Measurements from ENCODE around the gene TBCC.
"Not testable (repeated sequence)": the region's sequence is repeated elsewhere in the genome, so short reads cannot be mapped to it uniquely, and the experiment has no call there.

Gene TBCC

DNA sequence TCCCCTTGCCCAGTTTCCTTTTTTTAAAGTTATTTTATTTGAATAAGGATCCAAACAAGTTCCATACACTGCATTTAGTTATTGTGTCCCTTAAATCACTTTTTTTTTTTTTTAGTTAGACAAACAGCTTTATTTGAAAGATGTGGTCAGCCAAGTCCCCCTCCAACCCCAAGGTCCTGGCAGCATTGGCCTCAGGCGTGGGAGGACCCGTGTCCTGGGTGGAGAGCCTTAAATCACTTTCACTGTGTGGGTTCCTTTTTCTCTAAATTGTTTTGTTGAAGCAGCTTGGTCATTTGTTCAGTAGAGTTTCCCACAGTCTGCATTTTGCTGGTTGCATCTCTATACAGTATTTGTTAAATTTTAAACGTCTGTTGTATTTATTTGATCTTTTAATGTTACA lies 5.2 kb upstream of the TBCC start:
- Histone ChIP-seq H3K9me3 (ENCODE audit: control insufficient read depth, insufficient read depth, low read length) (no peaks in the 10 kb centered on the region), H3K4me3 (ENCODE audit: low read depth, low read length) (no peak overlapping the region), H3K27me3 (ENCODE audit: control insufficient read depth, insufficient read depth, low read length) (no peaks in the 10 kb centered on the region), H3K36me3 (ENCODE audit: control insufficient read depth, insufficient read depth, low read length) (no peaks in the 10 kb centered on the region), H3K27ac (ENCODE audit: low read depth, low read length) (no peak overlapping the region), H3K4me1 (ENCODE audit: control insufficient read depth, insufficient read depth, low read length) (peaks cover 16% of the 10 kb centered on the region), H3K9ac (ENCODE audit: low read depth, low read length) (no peak overlapping the region)

DNA sequence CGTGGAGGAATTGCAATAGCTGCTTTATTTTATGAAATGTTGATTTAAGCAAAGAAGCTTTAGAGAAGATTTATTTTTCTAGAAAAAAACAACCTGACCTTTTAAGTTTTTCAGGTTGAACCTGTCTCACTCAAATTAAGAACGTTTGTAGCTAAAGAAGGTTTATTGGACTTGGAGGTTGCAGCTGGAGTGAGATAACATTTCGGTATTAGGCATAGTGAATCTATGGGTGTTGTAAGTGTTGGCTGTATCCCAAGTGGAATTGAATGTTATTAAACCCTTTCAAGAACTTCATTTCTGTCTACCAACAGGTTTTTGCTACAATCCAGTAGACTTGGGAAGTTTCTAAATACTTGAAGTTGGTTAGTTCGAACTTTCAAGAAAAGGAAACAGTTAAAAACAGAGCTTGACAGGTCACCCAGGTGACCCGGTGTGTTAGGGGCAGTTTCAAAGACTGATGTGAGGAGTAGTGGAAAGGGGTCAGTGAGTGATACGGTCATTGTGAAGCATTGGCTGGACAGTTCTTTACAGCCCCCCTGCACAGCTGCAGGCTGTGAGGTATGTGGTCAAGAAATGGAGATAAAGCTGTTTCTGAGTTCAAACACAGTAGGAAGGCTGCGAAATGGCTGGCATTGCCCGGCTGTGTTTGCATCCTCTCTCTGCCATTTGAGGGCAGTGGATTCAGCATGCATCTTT lies 2.4 kb upstream of the TBCC start:
- H3K4me3 ChIP-seq (ENCODE audit: low read depth, low read length): 0 out of 2 replicates have a peak overlapping the region, but pooled peaks have one; percentile 67
- no peaks in the 10 kb centered on the region for H3K27me3 ChIP-seq (ENCODE audit: control insufficient read depth, insufficient read depth, low read length)
- H3K9ac ChIP-seq (ENCODE audit: low read depth, low read length): no peak overlapping the region
- H3K27ac ChIP-seq (ENCODE audit: low read depth, low read length): no peak overlapping the region
- peaks cover 7% of the 10 kb centered on the region; the same call in 1 of the 2 replicates for H3K4me1 ChIP-seq (ENCODE audit: control insufficient read depth, insufficient read depth, low read length)
- H3K36me3 ChIP-seq (ENCODE audit: control insufficient read depth, insufficient read depth, low read length): no peaks in the 10 kb centered on the region
- H3K9me3 ChIP-seq (ENCODE audit: control insufficient read depth, insufficient read depth, low read length): no peaks in the 10 kb centered on the region

GRCh38 chr6:42746463-42747391 lies 824 bp upstream of the TBCC start:
- H3K27ac ChIP-seq (ENCODE audit: low read depth, low read length): peak overlapping the region; percentile 98
- H3K4me3 ChIP-seq (ENCODE audit: low read depth, low read length): peak overlapping the region; percentile 67
- H3K9ac ChIP-seq (ENCODE audit: low read depth, low read length): peak overlapping the region; percentile 73
- no peaks in the 10 kb centered on the region for H3K9me3 ChIP-seq (ENCODE audit: control insufficient read depth, insufficient read depth, low read length)
- H3K27me3 ChIP-seq (ENCODE audit: control insufficient read depth, insufficient read depth, low read length): no peaks in the 10 kb centered on the region
- no peaks in the 10 kb centered on the region for H3K36me3 ChIP-seq (ENCODE audit: control insufficient read depth, insufficient read depth, low read length)
- H3K4me1 ChIP-seq (ENCODE audit: control insufficient read depth, insufficient read depth, low read length): peaks cover 7% of the 10 kb centered on the region; the same call in 1 of the 2 replicates

DNA sequence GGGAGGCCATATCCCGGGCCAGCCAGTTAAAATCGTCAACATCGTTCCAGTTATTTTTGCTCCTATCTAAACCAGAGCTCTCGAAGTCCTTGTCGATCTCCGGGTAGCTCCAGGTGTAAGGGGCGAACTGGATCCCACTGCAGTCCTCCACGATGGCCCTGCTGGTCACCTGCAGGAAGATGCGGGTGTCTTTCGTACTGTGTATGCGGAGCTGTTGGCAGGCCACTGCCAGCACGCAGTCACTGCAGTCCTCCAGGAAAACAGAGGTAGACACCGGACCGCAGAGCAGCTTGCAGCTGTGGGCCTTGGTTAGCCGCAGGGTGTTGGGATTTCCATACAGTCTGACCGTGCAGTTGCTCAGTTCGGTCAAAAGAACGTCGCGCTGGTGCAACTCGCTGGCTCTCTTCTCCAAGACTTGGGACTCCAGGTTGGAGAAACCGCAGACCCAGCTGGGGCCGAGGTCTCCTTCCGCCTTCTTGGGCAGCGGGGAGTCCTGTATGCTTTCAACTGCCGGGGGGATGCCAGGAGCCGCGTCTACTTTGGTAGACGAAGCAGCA lies 742 bp downstream of the TBCC start:
- H3K4me3 ChIP-seq (ENCODE audit: low read depth, low read length): peak overlapping the region; percentile 80
- H3K9me3 ChIP-seq (ENCODE audit: control insufficient read depth, insufficient read depth, low read length): no peaks in the 10 kb centered on the region
- no peaks in the 10 kb centered on the region for H3K27me3 ChIP-seq (ENCODE audit: control insufficient read depth, insufficient read depth, low read length)
- H3K9ac ChIP-seq (ENCODE audit: low read depth, low read length): peak overlapping the region; percentile 91
- peaks cover 3% of the 10 kb centered on the region; the same call in 1 of the 2 replicates for H3K4me1 ChIP-seq (ENCODE audit: control insufficient read depth, insufficient read depth, low read length)
- H3K27ac ChIP-seq (ENCODE audit: low read depth, low read length): peak overlapping the region; percentile 92
- no peaks in the 10 kb centered on the region for H3K36me3 ChIP-seq (ENCODE audit: control insufficient read depth, insufficient read depth, low read length)

DNA sequence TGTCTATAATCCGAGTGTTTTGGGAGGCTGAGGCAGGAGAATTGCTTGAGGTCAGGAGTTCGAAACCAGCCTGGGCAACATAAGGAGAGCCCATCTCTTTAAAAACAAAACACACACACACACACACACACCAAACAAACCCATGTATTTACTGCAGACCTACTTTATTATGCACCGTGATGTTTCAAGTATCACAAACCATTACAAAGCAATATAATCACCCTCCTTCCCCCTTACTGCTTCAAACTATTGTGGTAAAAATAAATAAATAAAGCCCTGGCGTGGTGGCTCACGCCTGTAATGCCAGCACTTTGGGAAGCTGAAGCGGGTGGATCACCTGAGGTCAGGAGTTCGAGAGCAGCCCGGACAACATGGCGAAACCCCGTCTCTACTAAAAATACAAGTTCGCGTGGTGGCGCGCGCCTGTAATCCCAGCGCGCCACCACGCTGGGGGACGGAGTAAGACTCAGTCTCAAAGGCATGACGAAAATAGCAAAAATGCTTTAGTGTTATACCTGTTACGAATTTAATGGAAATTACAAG lies 1.5 kb downstream of the TBCC start:
- Histone ChIP-seq H3K27ac (ENCODE audit: low read depth, low read length) (no peak overlapping the region), H3K4me1 (ENCODE audit: control insufficient read depth, insufficient read depth, low read length) (peaks cover 3% of the 10 kb centered on the region; the same call in 1 of the 2 replicates), H3K9me3 (ENCODE audit: control insufficient read depth, insufficient read depth, low read length) (no peaks in the 10 kb centered on the region)

GRCh38 chr6:42742116-42742894 lies 3.6 kb downstream of the TBCC start:
- no peaks in the 10 kb centered on the region for H3K36me3 ChIP-seq (ENCODE audit: control insufficient read depth, insufficient read depth, low read length)
- no peak overlapping the region for H3K27ac ChIP-seq (ENCODE audit: low read depth, low read length)
- H3K9me3 ChIP-seq (ENCODE audit: control insufficient read depth, insufficient read depth, low read length): no peaks in the 10 kb centered on the region
- no peak overlapping the region for H3K9ac ChIP-seq (ENCODE audit: low read depth, low read length)
- no peaks in the 10 kb centered on the region for H3K27me3 ChIP-seq (ENCODE audit: control insufficient read depth, insufficient read depth, low read length)
- no peak overlapping the region for H3K4me3 ChIP-seq (ENCODE audit: low read depth, low read length)
- H3K4me1 ChIP-seq (ENCODE audit: control insufficient read depth, insufficient read depth, low read length): no peaks in the 10 kb centered on the region

More for the DNA sequence above, 1.5 kb downstream of the TBCC start:
- Histone ChIP-seq H3K27me3 (ENCODE audit: control insufficient read depth, insufficient read depth, low read length) (no peaks in the 10 kb centered on the region), H3K9ac (ENCODE audit: low read depth, low read length) (no peak overlapping the region), H3K4me3 (ENCODE audit: low read depth, low read length) (peak overlapping the region; percentile 80), H3K36me3 (ENCODE audit: control insufficient read depth, insufficient read depth, low read length) (no peaks in the 10 kb centered on the region)

DNA sequence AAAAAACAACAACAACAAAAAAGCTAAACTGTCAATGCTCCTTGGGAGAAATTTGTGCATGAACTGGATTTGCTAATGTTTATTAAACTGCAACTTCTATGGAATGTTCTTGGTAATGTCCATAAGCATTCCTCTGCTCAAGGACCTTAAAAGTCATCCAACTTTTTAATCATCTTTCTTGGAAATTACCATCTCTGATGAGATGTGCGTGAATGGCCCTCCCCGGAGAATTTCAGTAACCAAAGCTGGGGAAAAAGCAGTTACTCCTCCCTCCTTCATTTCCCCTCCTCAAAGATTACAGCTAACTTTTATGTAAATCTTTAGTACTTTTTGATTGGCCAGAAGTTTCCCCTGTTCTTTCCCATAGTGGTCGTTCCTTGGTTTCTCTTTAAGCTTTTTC lies 5.2 kb downstream of the TBCC start:
- no peak overlapping the region for H3K9ac ChIP-seq (ENCODE audit: low read depth, low read length)
- H3K4me3 ChIP-seq (ENCODE audit: low read depth, low read length): no peak overlapping the region
- no peaks in the 10 kb centered on the region for H3K27me3 ChIP-seq (ENCODE audit: control insufficient read depth, insufficient read depth, low read length)
- H3K4me1 ChIP-seq (ENCODE audit: control insufficient read depth, insufficient read depth, low read length): no peaks in the 10 kb centered on the region
- H3K36me3 ChIP-seq (ENCODE audit: control insufficient read depth, insufficient read depth, low read length): no peaks in the 10 kb centered on the region
- H3K27ac ChIP-seq (ENCODE audit: low read depth, low read length): no peak overlapping the region
- no peaks in the 10 kb centered on the region for H3K9me3 ChIP-seq (ENCODE audit: control insufficient read depth, insufficient read depth, low read length)

DNA sequence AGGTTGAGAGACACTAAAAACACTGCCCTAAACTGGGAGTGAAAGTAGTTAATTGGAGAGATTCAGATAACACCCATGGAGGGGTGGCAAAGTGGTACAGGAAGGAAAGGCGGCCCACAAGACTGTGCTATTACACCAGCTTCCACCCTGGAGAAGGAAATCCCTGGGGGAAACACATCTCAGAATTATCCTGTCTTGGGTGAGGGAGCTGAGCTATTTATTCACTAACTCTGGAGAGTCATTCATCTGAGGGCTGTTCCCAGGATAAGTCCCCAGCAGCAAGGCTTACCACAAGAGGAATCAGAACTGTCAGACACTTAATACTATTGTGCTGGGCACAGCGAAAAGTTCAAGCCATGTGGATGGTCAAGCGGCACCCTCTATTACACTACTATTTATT lies 9.9 kb downstream of the TBCC start:
- no peak overlapping the region for H3K4me3 ChIP-seq (ENCODE audit: low read depth, low read length)

DNA sequence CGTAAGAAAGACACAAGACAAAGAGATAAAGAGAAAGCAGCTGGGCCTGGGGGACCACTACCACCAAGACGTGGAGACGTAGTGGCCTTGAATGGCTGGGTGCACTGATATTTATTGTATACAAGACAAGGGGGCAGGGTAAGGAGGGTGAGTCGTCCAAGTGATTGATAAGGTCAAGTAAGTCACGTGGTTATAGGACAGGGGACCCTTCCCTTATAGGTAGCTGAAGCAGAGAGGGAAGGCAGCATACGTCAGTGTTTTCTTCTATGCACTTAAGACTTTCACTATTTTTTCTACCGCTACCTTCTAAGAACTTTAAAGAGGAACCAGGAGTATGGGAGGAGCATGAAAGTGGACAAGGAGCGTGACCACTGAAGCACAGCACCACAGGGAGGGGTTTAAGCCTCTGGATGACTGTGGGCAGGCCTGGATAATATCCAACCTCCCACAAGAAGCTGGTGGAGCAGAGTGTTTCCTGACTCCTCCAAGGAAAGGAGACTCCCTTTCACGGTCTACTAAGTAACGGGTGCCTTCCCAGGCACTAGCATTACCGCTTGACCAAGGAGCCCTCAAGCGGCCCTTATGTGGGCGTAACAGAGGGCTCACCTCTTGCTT lies 11.9 kb downstream of the TBCC start:
- not testable (repeated sequence) for H3K4me3 ChIP-seq (ENCODE audit: low read depth, low read length); H3K27me3 ChIP-seq (ENCODE audit: control insufficient read depth, insufficient read depth, low read length); H3K27ac ChIP-seq (ENCODE audit: low read depth, low read length); H3K36me3 ChIP-seq (ENCODE audit: control insufficient read depth, insufficient read depth, low read length); H3K4me1 ChIP-seq (ENCODE audit: control insufficient read depth, insufficient read depth, low read length); H3K9me3 ChIP-seq (ENCODE audit: control insufficient read depth, insufficient read depth, low read length); H3K9ac ChIP-seq (ENCODE audit: low read depth, low read length)

More for the DNA sequence above, 9.9 kb downstream of the TBCC start:
- no peaks in the 10 kb centered on the region for H3K27me3 ChIP-seq (ENCODE audit: control insufficient read depth, insufficient read depth, low read length)
- H3K9ac ChIP-seq (ENCODE audit: low read depth, low read length): no peak overlapping the region
- no peaks in the 10 kb centered on the region for H3K9me3 ChIP-seq (ENCODE audit: control insufficient read depth, insufficient read depth, low read length)
- no peaks in the 10 kb centered on the region for H3K4me1 ChIP-seq (ENCODE audit: control insufficient read depth, insufficient read depth, low read length)
- H3K27ac ChIP-seq (ENCODE audit: low read depth, low read length): no peak overlapping the region
- H3K36me3 ChIP-seq (ENCODE audit: control insufficient read depth, insufficient read depth, low read length): no peaks in the 10 kb centered on the region

GRCh38 chr6:42729731-42730130 lies 16.2 kb downstream of the TBCC start:
- H3K4me3 ChIP-seq (ENCODE audit: low read depth, low read length): no peak overlapping the region
- no peaks in the 10 kb centered on the region for H3K36me3 ChIP-seq (ENCODE audit: control insufficient read depth, insufficient read depth, low read length)
- peaks cover 7% of the 10 kb centered on the region for H3K4me1 ChIP-seq (ENCODE audit: control insufficient read depth, insufficient read depth, low read length)
- H3K27ac ChIP-seq (ENCODE audit: low read depth, low read length): no peak overlapping the region
- no peaks in the 10 kb centered on the region for H3K9me3 ChIP-seq (ENCODE audit: control insufficient read depth, insufficient read depth, low read length)
- no peak overlapping the region for H3K9ac ChIP-seq (ENCODE audit: low read depth, low read length)
- no peaks in the 10 kb centered on the region for H3K27me3 ChIP-seq (ENCODE audit: control insufficient read depth, insufficient read depth, low read length)
